Nephron progenitor cell (in vitro differentiated cells): ENCODE measurements around the gene C2CD4D.

Experiments used
- DNase-seq: peaks from one replicate; pipeline ENCODE4 v3.0.0; 2021
- H3K27ac Mint-ChIP-seq: 2 replicates; pipeline ENCODE4 v1.8.0; 2021; ENCODE audit warnings: mild to moderate bottlenecking, moderate library complexity, mixed read lengths
- H3K27me3 Mint-ChIP-seq: 2 replicates; pipeline ENCODE4 v1.8.0; 2021; ENCODE audit warnings: mild to moderate bottlenecking, low read depth, mixed read lengths; ENCODE audit not compliant: poor library complexity
- H3K36me3 Mint-ChIP-seq: 2 replicates; pipeline ENCODE4 v1.8.0; 2021; ENCODE audit warnings: low read depth, mixed read lengths
- H3K4me1 Mint-ChIP-seq: 2 replicates; pipeline ENCODE4 v1.8.0; 2021; ENCODE audit warnings: mixed read lengths
- H3K4me3 Mint-ChIP-seq: 2 replicates; pipeline ENCODE4 v1.8.0; 2021; ENCODE audit warnings: mild to moderate bottlenecking, moderate library complexity, mixed read lengths
- H3K9me3 Mint-ChIP-seq: 2 replicates; pipeline ENCODE4 v1.8.0; 2021; ENCODE audit warnings: mild to moderate bottlenecking, moderate library complexity, mixed read lengths
- CTCF ChIP-seq: fragments of 200-600 bp; sonication (generic); IDR thresholded peaks from 2 replicates; pipeline ENCODE4 v1.5.0; 2021; ENCODE audit warnings: antibody characterized with exemption

Gene C2CD4D

GRCh38 chr1:151799179-151800022, 40.2 kb downstream of the C2CD4D start:
- Mint-ChIP-seq H3K9me3 (no peaks in the 10 kb centered on the region), H3K27me3 (peaks cover 70% of the 10 kb centered on the region), H3K4me3 (no peak overlapping the region), H3K27ac (no peak overlapping the region), H3K4me1 (peaks cover 16% of the 10 kb centered on the region), H3K36me3 (no peaks in the 10 kb centered on the region)
- no peak for TF ChIP-seq CTCF
- DNase-seq: no peak

- no peak for DNase-seq
- Mint-ChIP-seq H3K4me3 (no peak overlapping the region), H3K36me3 (no peaks in the 10 kb centered on the region), H3K9me3 (no peaks in the 10 kb centered on the region), H3K27me3 (peaks cover 70% of the 10 kb centered on the region), H3K27ac (no peak overlapping the region), H3K4me1 (peaks cover 16% of the 10 kb centered on the region)
- no peak for TF ChIP-seq CTCF
Measured at GRCh38 chr1:151798571-151798970, 41.0 kb downstream of the C2CD4D start.

DNA sequence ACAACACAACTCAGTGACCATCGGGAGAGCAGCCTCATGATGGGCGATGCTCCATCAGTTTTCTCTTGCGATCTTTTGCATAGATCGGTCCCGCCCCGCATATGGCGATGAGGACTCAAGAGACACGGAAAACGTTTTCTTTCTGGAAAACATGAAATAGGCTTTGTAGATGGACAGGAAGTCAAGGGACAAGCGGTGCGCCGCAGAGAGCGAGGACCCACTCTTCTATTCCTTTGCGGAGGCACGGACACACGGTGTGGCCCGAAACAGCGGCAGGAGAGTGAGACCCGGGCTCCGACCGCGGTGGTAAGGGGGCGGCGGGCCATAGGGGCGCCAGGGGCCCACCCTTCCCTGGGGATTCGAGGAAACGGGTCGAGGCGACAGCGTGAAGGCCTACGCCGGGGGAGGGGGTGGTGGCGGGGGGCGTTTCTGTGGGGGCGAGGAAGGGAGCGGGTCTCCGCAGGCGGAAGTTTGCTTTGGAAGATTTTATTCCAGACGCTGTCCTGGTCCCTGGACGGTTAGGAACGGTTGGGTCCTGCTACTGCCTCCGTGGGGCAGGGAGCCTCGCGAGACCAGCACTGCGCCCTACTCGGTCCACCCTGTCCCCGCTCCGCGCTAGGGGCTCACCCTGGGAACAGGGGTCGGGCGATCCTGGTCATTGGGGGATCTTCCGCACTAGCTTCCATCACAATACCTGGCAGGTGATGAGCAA, 48.5 kb downstream of the C2CD4D start:
- TF ChIP-seq CTCF: no peak
- peaks cover 64% of the 10 kb centered on the region for H3K27me3 Mint-ChIP-seq
- DNase-seq: peak; percentile 33
- H3K27ac Mint-ChIP-seq: no peak overlapping the region
- H3K9me3 Mint-ChIP-seq: no peaks in the 10 kb centered on the region
- peaks cover 22% of the 10 kb centered on the region for H3K4me1 Mint-ChIP-seq
- H3K36me3 Mint-ChIP-seq: no peaks in the 10 kb centered on the region
- H3K4me3 Mint-ChIP-seq: peak overlapping the region; percentile 87

DNA sequence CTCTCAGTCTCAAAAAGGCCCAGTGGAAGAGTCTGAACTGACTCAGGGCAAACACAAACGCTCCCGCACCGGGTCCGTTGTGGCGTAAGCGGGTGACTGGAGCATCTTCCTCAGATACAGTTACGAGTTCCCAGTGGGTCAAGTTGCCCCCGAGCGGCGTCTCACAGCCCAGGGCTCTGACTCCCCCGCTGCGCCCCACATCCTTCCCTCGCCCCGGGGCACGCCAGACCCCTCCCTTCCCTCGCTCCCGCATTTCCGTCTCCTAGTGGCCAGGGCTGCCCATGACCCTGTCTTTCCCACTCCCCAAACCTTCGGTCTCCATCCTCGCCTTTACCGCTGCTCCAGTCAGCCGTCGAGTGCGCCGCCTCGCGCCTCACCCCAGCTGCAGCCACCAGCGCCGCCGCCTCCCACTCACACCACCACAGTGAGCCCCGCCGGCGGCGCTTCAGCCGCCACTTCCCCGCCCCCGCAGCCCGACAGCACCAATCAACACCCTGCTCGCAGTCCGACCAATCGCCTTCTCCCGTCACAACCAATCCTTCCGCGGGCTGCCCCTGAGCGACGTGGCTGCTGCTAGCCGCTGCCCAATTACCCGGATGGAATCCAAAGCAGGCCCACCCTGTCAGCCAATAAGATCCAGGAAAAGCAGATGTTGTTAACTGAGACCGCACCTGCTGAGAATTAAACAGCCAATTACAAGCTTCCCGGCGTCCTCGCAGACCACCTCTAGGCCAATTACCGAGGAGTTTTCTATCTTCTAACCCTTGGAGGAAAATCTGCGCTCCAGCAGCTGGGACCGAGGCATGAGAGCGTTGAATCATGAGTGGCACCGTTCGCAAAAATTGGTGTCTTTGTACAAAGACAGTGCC, 49.3 kb downstream of the C2CD4D start, which contains the start of gene TDRKH:
TDRKH (minus strand) TSS at position 430 of the 869 bp plus-strand sequence. CDS start 7,478 bp downstream, outside the sequence.
- Mint-ChIP-seq H3K36me3 (no peaks in the 10 kb centered on the region), H3K4me3 (peak within 1 kb of the TSS; percentile 87), H3K27ac (no peak within 1 kb of the TSS), H3K27me3 (peaks cover 57% of the 10 kb centered on the region), H3K4me1 (peaks cover 22% of the 10 kb centered on the region), H3K9me3 (no peaks in the 10 kb centered on the region)
- DNase-seq: peak; percentile 98
- no peak for TF ChIP-seq CTCF
